GM12873 (cell line): Measurements from ENCODE around the gene PCSK6.

Experiments
- TF ChIP-seq, protein P1 (sequence below): IDR thresholded peaks from 2 replicates; pipeline ENCODE4 v1.5.1; 2012; ENCODE audit warnings: low read depth, mild to moderate bottlenecking, moderate library complexity, low read length, control low read depth; ENCODE audit not compliant: insufficient read depth; ENCODE audit errors: missing control alignments

The PCSK6 gene

DNA sequence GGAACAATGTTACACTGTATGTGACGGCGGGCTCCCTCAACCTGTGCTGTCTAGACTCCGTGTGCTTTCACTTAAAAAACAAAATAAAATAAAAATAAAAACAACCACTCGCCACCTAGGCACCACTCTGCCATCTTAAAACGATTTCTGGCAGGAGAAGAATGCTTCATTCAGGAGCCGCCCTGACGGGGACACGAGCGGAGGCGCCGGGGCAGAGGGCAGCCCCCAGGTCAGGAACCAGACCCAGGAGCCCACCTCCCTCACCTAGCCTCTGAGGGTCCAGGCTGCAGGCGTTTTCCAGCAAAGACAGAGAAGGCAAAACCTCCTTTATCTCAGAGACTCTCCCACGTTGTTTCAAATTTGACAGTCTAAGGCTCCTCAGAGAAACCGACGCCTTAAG is 109.4 kb downstream of the PCSK6 start:
- TF ChIP-seq, protein P1, sequence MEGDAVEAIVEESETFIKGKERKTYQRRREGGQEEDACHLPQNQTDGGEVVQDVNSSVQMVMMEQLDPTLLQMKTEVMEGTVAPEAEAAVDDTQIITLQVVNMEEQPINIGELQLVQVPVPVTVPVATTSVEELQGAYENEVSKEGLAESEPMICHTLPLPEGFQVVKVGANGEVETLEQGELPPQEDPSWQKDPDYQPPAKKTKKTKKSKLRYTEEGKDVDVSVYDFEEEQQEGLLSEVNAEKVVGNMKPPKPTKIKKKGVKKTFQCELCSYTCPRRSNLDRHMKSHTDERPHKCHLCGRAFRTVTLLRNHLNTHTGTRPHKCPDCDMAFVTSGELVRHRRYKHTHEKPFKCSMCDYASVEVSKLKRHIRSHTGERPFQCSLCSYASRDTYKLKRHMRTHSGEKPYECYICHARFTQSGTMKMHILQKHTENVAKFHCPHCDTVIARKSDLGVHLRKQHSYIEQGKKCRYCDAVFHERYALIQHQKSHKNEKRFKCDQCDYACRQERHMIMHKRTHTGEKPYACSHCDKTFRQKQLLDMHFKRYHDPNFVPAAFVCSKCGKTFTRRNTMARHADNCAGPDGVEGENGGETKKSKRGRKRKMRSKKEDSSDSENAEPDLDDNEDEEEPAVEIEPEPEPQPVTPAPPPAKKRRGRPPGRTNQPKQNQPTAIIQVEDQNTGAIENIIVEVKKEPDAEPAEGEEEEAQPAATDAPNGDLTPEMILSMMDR: no peak

DNA sequence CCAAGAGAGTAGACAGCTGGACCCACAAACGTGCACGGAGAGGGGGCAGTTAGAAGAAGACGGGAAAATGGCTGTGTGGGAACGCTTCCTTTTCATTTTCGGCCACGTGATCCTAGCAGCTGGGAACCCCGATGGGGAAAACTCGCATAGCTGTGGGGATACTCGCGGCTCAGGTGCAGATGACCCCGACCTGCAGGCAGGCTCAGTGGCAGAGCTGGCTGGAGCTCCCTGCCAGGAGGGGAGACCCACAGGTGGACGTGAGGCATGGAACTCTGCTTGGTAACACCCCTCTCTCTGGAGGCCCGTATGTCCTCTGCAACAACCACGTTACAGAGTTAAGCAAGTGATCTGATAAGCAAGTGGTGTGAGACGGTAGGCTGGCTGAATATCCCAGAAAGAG is 109.9 kb downstream of the PCSK6 start:
- TF ChIP-seq, protein P1: no peak

DNA sequence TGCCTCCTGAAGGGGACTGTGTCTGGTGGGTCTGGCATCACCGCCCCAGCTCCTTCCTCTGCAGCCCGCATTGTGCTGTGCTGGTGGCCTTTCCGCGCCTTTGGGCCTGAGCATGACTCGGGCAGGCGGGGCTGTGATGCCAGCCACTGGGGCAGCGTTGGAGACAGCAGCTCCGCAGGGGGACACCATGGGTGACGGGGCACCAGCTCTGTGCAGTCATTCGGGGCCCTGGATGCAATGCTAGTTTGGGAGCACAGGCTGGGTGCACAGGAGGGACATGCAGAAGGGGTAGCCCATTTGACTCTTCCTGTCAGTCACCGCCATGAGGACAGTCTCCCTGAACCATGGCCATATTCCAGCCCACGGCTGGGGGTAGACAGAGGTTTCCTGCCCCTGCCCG is 110.6 kb downstream of the PCSK6 start:
- TF ChIP-seq, protein P1: no peak

DNA sequence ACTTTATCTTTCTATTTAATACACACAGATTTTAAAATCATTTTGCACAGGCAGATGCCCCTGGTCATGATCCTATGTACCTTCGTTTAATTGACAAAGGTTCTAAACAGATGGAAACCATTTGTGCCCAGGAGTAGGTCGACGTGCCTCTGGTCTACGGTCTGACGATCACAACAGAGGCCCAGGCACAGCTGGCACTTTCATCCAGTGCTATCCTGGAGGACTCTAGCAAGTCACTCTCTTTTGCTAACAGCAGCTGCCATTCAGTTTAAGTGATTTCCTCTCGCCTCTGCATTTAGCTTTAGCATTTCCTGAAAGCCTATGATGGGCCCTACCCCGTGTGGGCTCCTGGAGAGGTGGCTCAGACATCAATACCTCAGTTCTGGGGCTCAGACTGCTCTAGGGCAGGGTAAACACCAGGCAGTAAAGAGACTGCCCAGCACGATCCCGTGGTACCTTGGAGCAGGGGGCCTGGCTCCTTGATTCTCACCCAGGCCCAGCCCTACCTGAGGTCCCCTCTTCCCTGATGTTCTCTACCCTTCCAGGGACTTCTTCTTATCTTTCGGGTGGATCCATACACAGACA is 111.2 kb downstream of the PCSK6 start:
- TF ChIP-seq, protein P1: no peak

DNA sequence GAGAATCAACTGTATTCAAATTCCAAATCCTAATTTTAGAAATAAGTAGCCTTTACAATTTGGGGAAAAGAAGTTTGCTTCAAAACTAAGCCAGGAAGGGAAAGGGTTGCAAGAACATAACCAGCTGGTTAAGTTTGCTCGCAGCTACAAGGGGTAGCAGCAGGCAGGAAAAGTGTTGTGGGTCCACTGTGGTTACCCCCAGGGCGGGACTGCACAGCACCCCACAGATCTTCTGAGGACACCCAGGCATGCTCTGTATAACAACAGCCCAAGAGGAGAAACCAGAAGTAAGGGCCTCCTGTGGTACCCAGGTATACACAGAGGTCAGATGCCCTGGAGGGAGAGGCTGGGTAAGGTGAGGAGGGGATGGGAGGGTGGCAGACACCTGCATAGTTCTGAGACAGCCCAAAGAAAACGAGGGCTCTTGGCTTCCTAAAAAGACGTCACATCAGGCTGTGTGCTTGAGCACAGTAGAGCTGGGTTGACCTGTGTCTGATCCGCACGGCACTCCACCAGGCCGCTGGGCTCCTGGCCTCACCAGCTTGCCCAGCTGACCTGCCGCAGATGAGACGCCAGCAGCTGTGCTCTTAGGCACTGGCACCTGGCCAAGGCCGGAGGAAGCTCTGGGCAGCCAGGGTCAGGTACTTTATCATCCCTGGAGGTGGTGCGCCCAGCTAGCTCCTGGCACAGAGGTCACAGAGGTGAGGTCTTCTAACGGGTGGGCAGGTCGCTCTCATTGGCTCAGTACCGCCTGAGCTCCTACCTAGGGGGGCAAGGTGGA is 112.7 kb downstream of the PCSK6 start:
- TF ChIP-seq, protein P1: no peak

DNA sequence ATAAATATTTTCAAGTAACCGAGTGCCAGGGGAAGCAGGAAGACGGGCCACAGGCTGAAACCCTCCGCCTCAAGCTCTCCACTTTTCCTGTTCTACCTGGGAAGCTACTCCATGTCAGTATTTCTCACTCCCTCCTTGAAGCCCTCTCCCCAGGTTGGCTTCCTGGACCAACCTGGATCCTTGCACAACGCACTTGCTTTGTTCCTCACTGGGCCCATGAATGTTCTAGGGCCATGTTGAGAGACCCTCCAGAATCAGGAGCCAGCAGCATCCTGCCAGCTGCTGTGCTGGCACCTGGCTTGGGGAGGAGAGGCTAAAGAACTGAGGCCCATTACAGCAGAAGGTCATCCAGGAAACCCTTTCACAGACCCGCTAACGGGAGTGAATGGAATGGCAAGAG is 115.2 kb downstream of the PCSK6 start:
- TF ChIP-seq, protein P1: no peak

DNA sequence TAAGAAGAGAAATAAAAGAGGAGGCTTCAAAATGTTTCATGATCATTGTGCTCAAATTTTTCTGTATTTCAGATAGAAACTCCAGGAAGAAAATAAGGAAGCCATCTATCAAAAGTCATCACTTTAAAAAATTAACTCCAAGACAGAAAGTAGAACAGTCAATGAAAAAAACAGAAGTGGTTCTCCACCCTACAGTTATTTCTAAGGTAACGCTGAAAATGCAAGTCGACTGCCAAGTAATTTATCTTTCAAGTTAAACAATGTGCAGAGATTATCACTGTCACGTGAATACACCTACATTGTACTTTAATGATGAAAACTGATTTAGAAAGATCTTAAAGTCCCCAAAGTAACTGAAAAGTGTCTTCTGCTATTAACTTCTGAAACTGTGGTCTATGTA is 115.9 kb downstream of the PCSK6 start:
- TF ChIP-seq, protein P1: no peak
